GM12891 (cell line): ENCODE results near the gene ARMC5.

ENCODE experiments used
- POLR2A ChIP-seq: IDR thresholded peaks from 2 replicates; pipeline ENCODE4 v1.6.1; 2011; ENCODE audit warnings: low read depth, low read length, control low read depth
- POLR2AphosphoS5 ChIP-seq: IDR thresholded peaks from 2 replicates; pipeline ENCODE4 v1.6.1; 2011; ENCODE audit warnings: low read depth, low read length, control low read depth
- POU2F2 ChIP-seq: IDR thresholded peaks from 2 replicates; pipeline ENCODE4 v1.6.1; 2011; ENCODE audit warnings: low read depth, mild to moderate bottlenecking, control low read depth, low read length, moderate library complexity
- SPI1 ChIP-seq: IDR thresholded peaks from 2 replicates; pipeline ENCODE4 v1.6.1; 2011; ENCODE audit warnings: low read depth, low read length, control low read depth
- TAF1 ChIP-seq: IDR thresholded peaks from 2 replicates; pipeline ENCODE4 v1.6.1; 2011; ENCODE audit warnings: low read depth, low read length, control low read depth

DNA sequence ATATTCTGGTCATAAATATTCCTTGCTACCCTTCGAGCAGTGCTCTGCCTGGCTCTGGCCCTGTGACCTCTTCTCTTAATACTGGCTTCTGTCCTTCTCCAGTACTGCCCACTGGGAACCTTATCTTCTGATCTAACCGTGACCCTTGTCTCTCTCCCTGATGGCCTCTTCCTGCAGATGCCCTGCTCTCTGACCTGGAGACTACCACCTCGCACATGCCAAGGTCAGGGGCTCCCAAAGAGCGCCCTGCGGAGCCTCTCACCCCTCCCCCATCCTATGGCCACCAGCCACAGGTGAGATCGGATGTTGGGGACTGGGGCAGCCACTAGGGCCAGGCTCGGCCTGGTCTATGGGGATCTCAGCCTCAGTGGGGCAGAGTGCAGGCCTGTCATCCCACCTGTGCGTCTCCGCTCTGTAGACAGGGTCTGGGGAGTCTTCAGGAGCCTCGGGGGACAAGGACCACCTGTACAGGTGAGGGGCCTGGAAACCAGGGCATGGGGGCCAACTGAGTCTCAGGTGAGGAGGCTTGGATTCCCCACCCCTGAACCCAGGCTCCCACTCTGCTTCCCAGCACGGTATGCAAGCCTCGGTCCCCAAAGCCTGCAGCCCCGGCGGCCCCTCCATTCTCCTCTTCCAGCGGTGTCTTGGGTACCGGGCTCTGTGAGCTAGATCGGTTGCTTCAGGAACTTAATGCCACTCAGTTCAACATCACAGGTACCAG lies 14.1 kb downstream of the ARMC5 start:
- TF ChIP-seq TAF1 (no peak), POLR2AphosphoS5 (no peak), POLR2A (no peak), POU2F2 (no peak), SPI1 (no peak)
